K562 (cell line): ENCODE measurements around the gene MYCL. TPM values are rescaled to one million over a fixed set of nuclear protein-coding genes. Genes with fewer than 3 reads are reported as not detected.

Experiments used
- BCOR ChIP-seq: fragments of 450-650 bp; IDR thresholded peaks from 2 replicates; pipeline ENCODE4 v1.6.1; 2016
- CAMTA2 ChIP-seq: fragments of 250-450 bp; sonication (Bioruptor Pico); conservative IDR thresholded peaks from 2 replicates; pipeline ENCODE4 v1.5.1; 2022
- CBFA2T2 ChIP-seq: fragments of 450-650 bp; conservative IDR thresholded peaks from 2 replicates; pipeline ENCODE4 v1.6.1; 2017; ENCODE audit warnings: mild to moderate bottlenecking
- CBFA2T3 ChIP-seq: fragments of 450-650 bp; IDR thresholded peaks from 2 replicates; pipeline ENCODE4 v1.6.1; 2017
- CHD2 ChIP-seq: IDR thresholded peaks from 2 replicates; pipeline ENCODE4 v1.6.1; 2011; ENCODE audit warnings: low read depth, low read length
- DDX20 ChIP-seq: fragments of 450-650 bp; IDR thresholded peaks from 2 replicates; pipeline ENCODE4 v1.6.1; 2016; ENCODE audit warnings: missing genetic modification characterization, low read depth, mild to moderate bottlenecking, missing compliant biosample characterization, moderate library complexity
- FOS ChIP-seq: IDR thresholded peaks from 3 replicates; pipeline ENCODE4 v1.6.1; 2011; ENCODE audit not compliant: insufficient read length; ENCODE audit errors: extremely low read depth
- MCM2 ChIP-seq: fragments of 450-650 bp; IDR thresholded peaks from 2 replicates; pipeline ENCODE4 v1.6.1; 2017; ENCODE audit warnings: low read depth, mild to moderate bottlenecking
- MYNN ChIP-seq, 2 experiments: sonication (generic); formaldehyde crosslinking in 1 of 2; IDR thresholded peaks; 2 replicates each; pipeline versions ENCODE4 v1.5.0 to v1.6.1; 2016 to 2020; ENCODE audit warnings: antibody characterized with exemption in 1 of 2, missing genetic modification reagents in 1 of 2
- RBM34 ChIP-seq: fragments of 200-400 bp; formaldehyde crosslinking; IDR thresholded peaks from 2 replicates; pipeline ENCODE4 v1.6.1; 2018; ENCODE audit warnings: low read length, borderline replicate concordance; ENCODE audit not compliant: insufficient read depth
- ZNF165 ChIP-seq: fragments of 250-450 bp; sonication (Bioruptor Pico); IDR thresholded peaks from 2 replicates; pipeline ENCODE4 v1.4.0; 2020; ENCODE audit warnings: borderline replicate concordance
- ZNF23 ChIP-seq: fragments of 250-450 bp; sonication (Bioruptor Pico); IDR thresholded peaks from 2 replicates; pipeline ENCODE4 v1.4.0; 2020; ENCODE audit warnings: mild to moderate bottlenecking
- ZNF384 ChIP-seq: IDR thresholded peaks from 2 replicates; pipeline ENCODE4 v1.6.1; 2012; ENCODE audit warnings: low read depth, low read length, improper control_type of control experiment
- ZNF436 ChIP-seq: fragments of 250-450, 450-650 bp; sonication (Bioruptor Pico); formaldehyde crosslinking; IDR thresholded peaks from 2 replicates; pipeline ENCODE4 v1.7.0; 2020; ENCODE audit warnings: mild to moderate bottlenecking
- ZNF77 ChIP-seq: fragments of 250-450 bp; sonication (Bioruptor Pico); IDR thresholded peaks from 2 replicates; pipeline ENCODE4 v1.5.0; 2020
- polyA plus RNA-seq, 8 experiments: library from polyadenylated mRNA; depleted of rRNA in 4 of 8; stranded (reverse) in 5 of 8; unstranded in 3 of 8; fragments of >200 nt; fragmentation: Nextera tagmentation in 2 of 8; fragmentation: Illumina TruSeq in 1 of 8; extraction: Ambion mirVana in 2 of 8; extraction: Trizol in 1 of 8; gene quantifications; 2 replicates each; pipeline versions ENCODE4 v1.2.1 to v1.2.3, GENCODE V29; 2011 to 2014; ENCODE audit warnings: inconsistent platforms in 1 of 8, missing spikeins in 1 of 8
- total RNA-seq, 7 experiments: library from RNA; depleted of rRNA in 6 of 7; stranded (reverse); fragments of >200 nt in 6 of 7; fragmentation: Illumina TruSeq in 2 of 7; extraction: Trizol in 2 of 7; gene quantifications; 2 replicates each; pipeline versions ENCODE4 v1.2.1 to v1.2.3, GENCODE V29; 2011 to 2021; ENCODE audit warnings: low replicate concordance in 1 of 7
- TF ChIP-seq, protein P1 (sequence below), 3 experiments: fragments of 200-800 bp in 1 of 3; fragments of 250-450 bp in 1 of 3; fragments of 450-650 bp in 1 of 3; sonication (Bioruptor Pico) in 1 of 3; sonication (Bioruptor generic) in 1 of 3; formaldehyde crosslinking in 1 of 3; IDR thresholded peaks; 2 replicates each; pipeline versions ENCODE4 v1.6.1 to v1.8.0; 2016 to 2022; ENCODE audit warnings: mild to moderate bottlenecking in 2 of 3, missing genetic modification characterization in 2 of 3, missing compliant biosample characterization in 1 of 3, moderate library complexity in 1 of 3
- TF ChIP-seq, protein P2 (sequence below): fragments of 450-650 bp; IDR thresholded peaks from 2 replicates; pipeline ENCODE4 v1.6.1; 2016; ENCODE audit warnings: mild to moderate bottlenecking
- TF ChIP-seq, protein P3 (sequence below): IDR thresholded peaks from 3 replicates; pipeline ENCODE4 v1.6.1; 2011; ENCODE audit warnings: borderline replicate concordance, mild to moderate bottlenecking, moderate library complexity; ENCODE audit not compliant: insufficient read length; ENCODE audit errors: extremely low read depth
- TF ChIP-seq, protein P4 (sequence below): fragments of 450-650 bp; formaldehyde crosslinking; IDR thresholded peaks from 2 replicates; pipeline ENCODE4 v1.4.0; 2020; ENCODE audit warnings: mild to moderate bottlenecking, moderate library complexity

MYCL gene
- total and polyA plus RNA-seq, 9 of the 15 experiments (the other 6 are each of a cell fraction or from before 2014, with no cell fraction given), result 3.5 to 22.0 (median 12.8) TPM

DNA sequence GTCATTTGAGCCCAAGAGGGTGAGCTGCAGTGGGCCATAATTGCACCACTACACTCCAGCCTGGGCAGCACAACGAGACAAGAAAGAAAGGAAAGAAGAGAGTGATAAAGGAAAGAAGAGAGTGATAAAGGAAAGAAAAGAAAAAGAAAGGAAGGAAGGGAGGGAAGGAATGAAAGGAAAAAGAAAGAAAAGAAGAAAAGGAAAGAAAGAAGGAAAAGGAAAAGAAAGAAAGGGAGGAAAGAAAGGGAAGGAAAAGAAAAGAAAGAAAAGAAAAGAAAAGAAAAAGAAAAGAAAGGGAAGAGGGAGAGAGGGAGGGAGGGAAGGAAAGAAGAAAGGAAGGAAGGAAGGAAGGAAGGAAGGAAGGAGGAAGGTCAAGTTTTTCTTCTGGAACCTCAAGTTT lies 36.0 kb downstream of the MYCL start (continued):
- TF ChIP-seq, protein P1, sequence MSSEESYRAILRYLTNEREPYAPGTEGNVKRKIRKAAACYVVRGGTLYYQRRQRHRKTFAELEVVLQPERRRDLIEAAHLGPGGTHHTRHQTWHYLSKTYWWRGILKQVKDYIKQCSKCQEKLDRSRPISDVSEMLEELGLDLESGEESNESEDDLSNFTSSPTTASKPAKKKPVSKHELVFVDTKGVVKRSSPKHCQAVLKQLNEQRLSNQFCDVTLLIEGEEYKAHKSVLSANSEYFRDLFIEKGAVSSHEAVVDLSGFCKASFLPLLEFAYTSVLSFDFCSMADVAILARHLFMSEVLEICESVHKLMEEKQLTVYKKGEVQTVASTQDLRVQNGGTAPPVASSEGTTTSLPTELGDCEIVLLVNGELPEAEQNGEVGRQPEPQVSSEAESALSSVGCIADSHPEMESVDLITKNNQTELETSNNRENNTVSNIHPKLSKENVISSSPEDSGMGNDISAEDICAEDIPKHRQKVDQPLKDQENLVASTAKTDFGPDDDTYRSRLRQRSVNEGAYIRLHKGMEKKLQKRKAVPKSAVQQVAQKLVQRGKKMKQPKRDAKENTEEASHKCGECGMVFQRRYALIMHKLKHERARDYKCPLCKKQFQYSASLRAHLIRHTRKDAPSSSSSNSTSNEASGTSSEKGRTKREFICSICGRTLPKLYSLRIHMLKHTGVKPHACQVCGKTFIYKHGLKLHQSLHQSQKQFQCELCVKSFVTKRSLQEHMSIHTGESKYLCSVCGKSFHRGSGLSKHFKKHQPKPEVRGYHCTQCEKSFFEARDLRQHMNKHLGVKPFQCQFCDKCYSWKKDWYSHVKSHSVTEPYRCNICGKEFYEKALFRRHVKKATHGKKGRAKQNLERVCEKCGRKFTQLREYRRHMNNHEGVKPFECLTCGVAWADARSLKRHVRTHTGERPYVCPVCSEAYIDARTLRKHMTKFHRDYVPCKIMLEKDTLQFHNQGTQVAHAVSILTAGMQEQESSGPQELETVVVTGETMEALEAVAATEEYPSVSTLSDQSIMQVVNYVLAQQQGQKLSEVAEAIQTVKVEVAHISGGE (CRISPR knock-in tag; IDR thresholded peaks at IDR 0.05), result no peak
- no peak for TF ChIP-seq ZNF77 (CRISPR knock-in tag)
- TF ChIP-seq ZNF436 (CRISPR knock-in tag), result no peak
- no peak for TF ChIP-seq ZNF384
- TF ChIP-seq, protein P2, sequence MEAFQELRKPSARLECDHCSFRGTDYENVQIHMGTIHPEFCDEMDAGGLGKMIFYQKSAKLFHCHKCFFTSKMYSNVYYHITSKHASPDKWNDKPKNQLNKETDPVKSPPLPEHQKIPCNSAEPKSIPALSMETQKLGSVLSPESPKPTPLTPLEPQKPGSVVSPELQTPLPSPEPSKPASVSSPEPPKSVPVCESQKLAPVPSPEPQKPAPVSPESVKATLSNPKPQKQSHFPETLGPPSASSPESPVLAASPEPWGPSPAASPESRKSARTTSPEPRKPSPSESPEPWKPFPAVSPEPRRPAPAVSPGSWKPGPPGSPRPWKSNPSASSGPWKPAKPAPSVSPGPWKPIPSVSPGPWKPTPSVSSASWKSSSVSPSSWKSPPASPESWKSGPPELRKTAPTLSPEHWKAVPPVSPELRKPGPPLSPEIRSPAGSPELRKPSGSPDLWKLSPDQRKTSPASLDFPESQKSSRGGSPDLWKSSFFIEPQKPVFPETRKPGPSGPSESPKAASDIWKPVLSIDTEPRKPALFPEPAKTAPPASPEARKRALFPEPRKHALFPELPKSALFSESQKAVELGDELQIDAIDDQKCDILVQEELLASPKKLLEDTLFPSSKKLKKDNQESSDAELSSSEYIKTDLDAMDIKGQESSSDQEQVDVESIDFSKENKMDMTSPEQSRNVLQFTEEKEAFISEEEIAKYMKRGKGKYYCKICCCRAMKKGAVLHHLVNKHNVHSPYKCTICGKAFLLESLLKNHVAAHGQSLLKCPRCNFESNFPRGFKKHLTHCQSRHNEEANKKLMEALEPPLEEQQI, result no peak
- no peak for TF ChIP-seq RBM34
- TF ChIP-seq ZNF165 (CRISPR knock-in tag), result no peak
- no peak for TF ChIP-seq DDX20
- no peak for TF ChIP-seq CAMTA2
- no peak for TF ChIP-seq CBFA2T2
- TF ChIP-seq, protein P3, sequence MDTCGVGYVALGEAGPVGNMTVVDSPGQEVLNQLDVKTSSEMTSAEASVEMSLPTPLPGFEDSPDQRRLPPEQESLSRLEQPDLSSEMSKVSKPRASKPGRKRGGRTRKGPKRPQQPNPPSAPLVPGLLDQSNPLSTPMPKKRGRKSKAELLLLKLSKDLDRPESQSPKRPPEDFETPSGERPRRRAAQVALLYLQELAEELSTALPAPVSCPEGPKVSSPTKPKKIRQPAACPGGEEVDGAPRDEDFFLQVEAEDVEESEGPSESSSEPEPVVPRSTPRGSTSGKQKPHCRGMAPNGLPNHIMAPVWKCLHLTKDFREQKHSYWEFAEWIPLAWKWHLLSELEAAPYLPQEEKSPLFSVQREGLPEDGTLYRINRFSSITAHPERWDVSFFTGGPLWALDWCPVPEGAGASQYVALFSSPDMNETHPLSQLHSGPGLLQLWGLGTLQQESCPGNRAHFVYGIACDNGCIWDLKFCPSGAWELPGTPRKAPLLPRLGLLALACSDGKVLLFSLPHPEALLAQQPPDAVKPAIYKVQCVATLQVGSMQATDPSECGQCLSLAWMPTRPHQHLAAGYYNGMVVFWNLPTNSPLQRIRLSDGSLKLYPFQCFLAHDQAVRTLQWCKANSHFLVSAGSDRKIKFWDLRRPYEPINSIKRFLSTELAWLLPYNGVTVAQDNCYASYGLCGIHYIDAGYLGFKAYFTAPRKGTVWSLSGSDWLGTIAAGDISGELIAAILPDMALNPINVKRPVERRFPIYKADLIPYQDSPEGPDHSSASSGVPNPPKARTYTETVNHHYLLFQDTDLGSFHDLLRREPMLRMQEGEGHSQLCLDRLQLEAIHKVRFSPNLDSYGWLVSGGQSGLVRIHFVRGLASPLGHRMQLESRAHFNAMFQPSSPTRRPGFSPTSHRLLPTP, result no peak
- no peak for TF ChIP-seq CHD2
- no peak for TF ChIP-seq MCM2
- no peak for TF ChIP-seq FOS
- no peak for TF ChIP-seq ZNF23 (CRISPR knock-in tag)
- no peak for TF ChIP-seq BCOR
- TF ChIP-seq CBFA2T3, result no peak
- no peak for TF ChIP-seq MYNN (IDR thresholded peaks at IDR 0.05)
- no peak for TF ChIP-seq MYNN (CRISPR knock-in tag; IDR thresholded peaks at IDR 0.05)
- TF ChIP-seq, protein P4, sequence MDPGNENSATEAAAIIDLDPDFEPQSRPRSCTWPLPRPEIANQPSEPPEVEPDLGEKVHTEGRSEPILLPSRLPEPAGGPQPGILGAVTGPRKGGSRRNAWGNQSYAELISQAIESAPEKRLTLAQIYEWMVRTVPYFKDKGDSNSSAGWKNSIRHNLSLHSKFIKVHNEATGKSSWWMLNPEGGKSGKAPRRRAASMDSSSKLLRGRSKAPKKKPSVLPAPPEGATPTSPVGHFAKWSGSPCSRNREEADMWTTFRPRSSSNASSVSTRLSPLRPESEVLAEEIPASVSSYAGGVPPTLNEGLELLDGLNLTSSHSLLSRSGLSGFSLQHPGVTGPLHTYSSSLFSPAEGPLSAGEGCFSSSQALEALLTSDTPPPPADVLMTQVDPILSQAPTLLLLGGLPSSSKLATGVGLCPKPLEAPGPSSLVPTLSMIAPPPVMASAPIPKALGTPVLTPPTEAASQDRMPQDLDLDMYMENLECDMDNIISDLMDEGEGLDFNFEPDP (CRISPR knock-in tag), result no peak
